GM12878 (cell line): ENCODE measurements around the gene C22orf42.

Source experiments
- BCL11A ChIP-seq: IDR thresholded peaks from 2 replicates; pipeline ENCODE4 v1.6.1; 2011; ENCODE audit warnings: low read depth, low read length
- CTCF ChIP-seq, 3 experiments: IDR thresholded peaks in 2 of 3; conservative IDR thresholded peaks in 1 of 3; 2 replicates each; pipeline ENCODE4 v1.5.1; 2011; ENCODE audit warnings: low read depth in 3 of 3, low read length in 3 of 3, mild to moderate bottlenecking in 3 of 3, control low read depth in 2 of 3, moderate library complexity in 2 of 3, inconsistent platforms in 1 of 3, mixed read lengths in 1 of 3; ENCODE audit not compliant: control insufficient read depth in 2 of 3, insufficient read depth in 1 of 3; ENCODE audit errors: extremely low read depth in 1 of 3
- EP300 ChIP-seq, 2 experiments: fragments of 150-350 bp in 1 of 2; IDR thresholded peaks; 2 replicates each; pipeline ENCODE4 v1.6.1; 2011 to 2012; ENCODE audit warnings: low read depth in 2 of 2, low read length in 2 of 2, borderline replicate concordance in 1 of 2, improper control_type of control experiment in 1 of 2, inconsistent platforms in 1 of 2; ENCODE audit not compliant: control insufficient read depth in 1 of 2
- JUND ChIP-seq: IDR thresholded peaks from 2 replicates; pipeline ENCODE4 v1.6.1; 2012; ENCODE audit warnings: low read depth, mild to moderate bottlenecking, low read length, improper control_type of control experiment, moderate library complexity
- MXI1 ChIP-seq: fragments of 150-350 bp; IDR thresholded peaks from 2 replicates; pipeline ENCODE4 v1.6.1; 2011; ENCODE audit warnings: low read depth, mild to moderate bottlenecking, inconsistent platforms, low read length, improper control_type of control experiment
- POLR2A ChIP-seq: IDR thresholded peaks from 2 replicates; pipeline ENCODE4 v1.6.1; 2011; ENCODE audit warnings: low read depth, mild to moderate bottlenecking, low read length
- PRDM15 ChIP-seq: fragments of 450-650 bp; formaldehyde crosslinking; IDR thresholded peaks from 2 replicates; pipeline ENCODE4 v1.4.0; 2020; ENCODE audit warnings: mild to moderate bottlenecking, moderate library complexity
- YY1 ChIP-seq: IDR thresholded peaks from 2 replicates; pipeline ENCODE4 v1.6.1; 2011; ENCODE audit warnings: low read depth, mild to moderate bottlenecking, low read length
- ZNF207 ChIP-seq: fragments of 450-650 bp; IDR thresholded peaks from 2 replicates; pipeline ENCODE4 v1.6.1; 2014; ENCODE audit warnings: antibody characterized with exemption, mild to moderate bottlenecking, borderline replicate concordance
- ZNF24 ChIP-seq: fragments of 450-650 bp; IDR thresholded peaks from 2 replicates; pipeline ENCODE4 v1.6.1; 2017; ENCODE audit warnings: antibody characterized with exemption, mild to moderate bottlenecking

- TF ChIP-seq ZNF207 (no peak), POLR2A (no peak), PRDM15 (CRISPR knock-in tag) (no peak), ZNF24 (no peak), YY1 (no peak), EP300 (IDR thresholded peaks at IDR 0.05; ENCODE audit: borderline replicate concordance in 1 of 2, control insufficient read depth in 1 of 2, low read depth in 2 of 2, low read length in 2 of 2) (no peak), MXI1 (no peak), JUND (no peak), CTCF (IDR thresholded peaks at IDR 0.05 in 2 of 3, conservative IDR thresholded peaks at IDR 0.05 in 1 of 3; ENCODE audit: control insufficient read depth in 2 of 3, extremely low read depth in 1 of 3, insufficient read depth in 1 of 3, low read depth in 3 of 3, low read length in 3 of 3) (no peak), BCL11A (no peak)
Measured at GRCh38 chr22:32112380-32112779, 46.7 kb downstream of the C22orf42 start.
